ENCODE data around the gene LTF. TPM values are rescaled to one million over a fixed set of nuclear protein-coding genes. Genes with fewer than 3 reads are reported as not detected.

LTF gene
- total and polyA plus RNA-seq, 4 donors, result 0.36 to 14.7 (median 1.4) TPM

DNA sequence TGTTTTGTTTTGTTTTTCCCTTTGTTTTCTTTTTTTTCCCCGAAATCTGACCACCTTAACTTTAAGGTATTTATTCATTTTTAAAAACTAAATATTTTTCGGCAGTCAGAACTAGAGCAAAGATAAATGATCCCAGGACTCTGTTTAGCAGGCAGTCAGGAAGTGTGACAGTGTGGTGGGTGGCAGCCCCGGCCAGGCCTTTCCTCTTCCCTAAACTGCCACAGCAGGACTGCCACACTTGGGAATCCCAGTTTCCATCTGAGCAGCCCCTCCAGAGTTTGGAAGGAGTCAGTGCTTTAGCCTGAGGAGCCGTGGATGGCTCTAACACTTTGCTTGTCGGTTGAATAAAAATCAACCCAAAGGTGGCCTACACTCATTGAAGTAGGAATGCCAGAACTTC is 50.8 kb downstream of the LTF start:
- TF ChIP-seq, protein P1, sequence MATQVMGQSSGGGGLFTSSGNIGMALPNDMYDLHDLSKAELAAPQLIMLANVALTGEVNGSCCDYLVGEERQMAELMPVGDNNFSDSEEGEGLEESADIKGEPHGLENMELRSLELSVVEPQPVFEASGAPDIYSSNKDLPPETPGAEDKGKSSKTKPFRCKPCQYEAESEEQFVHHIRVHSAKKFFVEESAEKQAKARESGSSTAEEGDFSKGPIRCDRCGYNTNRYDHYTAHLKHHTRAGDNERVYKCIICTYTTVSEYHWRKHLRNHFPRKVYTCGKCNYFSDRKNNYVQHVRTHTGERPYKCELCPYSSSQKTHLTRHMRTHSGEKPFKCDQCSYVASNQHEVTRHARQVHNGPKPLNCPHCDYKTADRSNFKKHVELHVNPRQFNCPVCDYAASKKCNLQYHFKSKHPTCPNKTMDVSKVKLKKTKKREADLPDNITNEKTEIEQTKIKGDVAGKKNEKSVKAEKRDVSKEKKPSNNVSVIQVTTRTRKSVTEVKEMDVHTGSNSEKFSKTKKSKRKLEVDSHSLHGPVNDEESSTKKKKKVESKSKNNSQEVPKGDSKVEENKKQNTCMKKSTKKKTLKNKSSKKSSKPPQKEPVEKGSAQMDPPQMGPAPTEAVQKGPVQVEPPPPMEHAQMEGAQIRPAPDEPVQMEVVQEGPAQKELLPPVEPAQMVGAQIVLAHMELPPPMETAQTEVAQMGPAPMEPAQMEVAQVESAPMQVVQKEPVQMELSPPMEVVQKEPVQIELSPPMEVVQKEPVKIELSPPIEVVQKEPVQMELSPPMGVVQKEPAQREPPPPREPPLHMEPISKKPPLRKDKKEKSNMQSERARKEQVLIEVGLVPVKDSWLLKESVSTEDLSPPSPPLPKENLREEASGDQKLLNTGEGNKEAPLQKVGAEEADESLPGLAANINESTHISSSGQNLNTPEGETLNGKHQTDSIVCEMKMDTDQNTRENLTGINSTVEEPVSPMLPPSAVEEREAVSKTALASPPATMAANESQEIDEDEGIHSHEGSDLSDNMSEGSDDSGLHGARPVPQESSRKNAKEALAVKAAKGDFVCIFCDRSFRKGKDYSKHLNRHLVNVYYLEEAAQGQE (IDR thresholded peaks at IDR 0.05), result no peak
- TF ChIP-seq, protein P2, sequence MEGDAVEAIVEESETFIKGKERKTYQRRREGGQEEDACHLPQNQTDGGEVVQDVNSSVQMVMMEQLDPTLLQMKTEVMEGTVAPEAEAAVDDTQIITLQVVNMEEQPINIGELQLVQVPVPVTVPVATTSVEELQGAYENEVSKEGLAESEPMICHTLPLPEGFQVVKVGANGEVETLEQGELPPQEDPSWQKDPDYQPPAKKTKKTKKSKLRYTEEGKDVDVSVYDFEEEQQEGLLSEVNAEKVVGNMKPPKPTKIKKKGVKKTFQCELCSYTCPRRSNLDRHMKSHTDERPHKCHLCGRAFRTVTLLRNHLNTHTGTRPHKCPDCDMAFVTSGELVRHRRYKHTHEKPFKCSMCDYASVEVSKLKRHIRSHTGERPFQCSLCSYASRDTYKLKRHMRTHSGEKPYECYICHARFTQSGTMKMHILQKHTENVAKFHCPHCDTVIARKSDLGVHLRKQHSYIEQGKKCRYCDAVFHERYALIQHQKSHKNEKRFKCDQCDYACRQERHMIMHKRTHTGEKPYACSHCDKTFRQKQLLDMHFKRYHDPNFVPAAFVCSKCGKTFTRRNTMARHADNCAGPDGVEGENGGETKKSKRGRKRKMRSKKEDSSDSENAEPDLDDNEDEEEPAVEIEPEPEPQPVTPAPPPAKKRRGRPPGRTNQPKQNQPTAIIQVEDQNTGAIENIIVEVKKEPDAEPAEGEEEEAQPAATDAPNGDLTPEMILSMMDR (IDR thresholded peaks at IDR 0.05; ENCODE audit: low read depth, low read length, missing input control), result no peak
- no peak for TF ChIP-seq YY1 (IDR thresholded peaks at IDR 0.05)
- TF ChIP-seq HNF4A (conservative IDR thresholded peaks at IDR 0.05), result no peak
- TF ChIP-seq TAF1 (conservative IDR thresholded peaks at IDR 0.05), result no peak
- no peak for TF ChIP-seq SP1 (IDR thresholded peaks at IDR 0.05)
- TF ChIP-seq MAX (IDR thresholded peaks at IDR 0.05), result no peak
- TF ChIP-seq FOXA1 (IDR thresholded peaks at IDR 0.05), result no peak
- TF ChIP-seq RAD21 (IDR thresholded peaks at IDR 0.05), result no peak
- no peak for TF ChIP-seq FOXA2 (IDR thresholded peaks at IDR 0.05)
- TF ChIP-seq JUND (IDR thresholded peaks at IDR 0.05), result no peak
- no peak for TF ChIP-seq ATF3 (IDR thresholded peaks at IDR 0.05)
- Histone ChIP-seq H3K4me3 (ENCODE audit: low read depth in 1 of 3, low read length in 3 of 3) (no peak overlapping the region), H3K27ac (ENCODE audit: low read depth in 1 of 2, low read length in 2 of 2) (no peak overlapping the region), H3K9ac (ENCODE audit: low read depth in 1 of 2, low read length in 2 of 2) (no peak overlapping the region), H3K27me3 (ENCODE audit: control insufficient read depth in 4 of 4, insufficient read depth in 4 of 4, low read length in 3 of 4) (no peaks in the 10 kb centered on the region), H3K9me3 (ENCODE audit: control insufficient read depth in 4 of 4, low read length in 3 of 4) (no peaks in the 10 kb centered on the region), H3K4me1 (ENCODE audit: control insufficient read depth in 4 of 4, insufficient read depth in 4 of 4, low read length in 3 of 4) (no peaks in the 10 kb centered on the region), H3K36me3 (ENCODE audit: control insufficient read depth in 4 of 4, insufficient read depth in 3 of 4, low read depth in 1 of 4, low read length in 3 of 4) (no peaks in the 10 kb centered on the region)
- 77% methylated on average over 5 of the region's 5 CpGs for WGBS
- no peak for DNase-seq (ENCODE audit: low spot score)

DNA sequence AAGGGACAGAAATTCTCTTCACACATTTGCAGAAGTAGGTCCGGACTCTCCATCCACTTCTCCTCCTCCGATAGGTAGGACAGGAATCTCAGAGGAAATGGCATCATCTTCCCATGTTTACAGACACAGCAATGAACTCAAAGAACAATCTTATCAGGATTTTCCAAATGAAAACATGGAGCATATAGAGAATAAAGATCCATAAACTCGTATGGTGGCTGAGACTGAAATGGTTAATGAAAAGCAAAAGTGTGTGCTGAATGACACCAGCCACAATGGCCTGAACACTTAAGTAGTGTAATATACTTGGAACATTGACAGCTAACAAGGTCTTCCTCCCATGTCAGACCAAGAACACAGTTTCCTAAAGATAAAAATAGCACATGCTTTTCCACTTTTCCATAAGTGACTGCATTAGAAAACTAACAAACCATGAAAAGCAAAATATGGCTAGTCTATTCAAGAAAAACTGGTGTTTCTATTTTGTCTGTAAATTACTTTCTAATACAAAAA is 51.9 kb downstream of the LTF start:
- no peaks in the 10 kb centered on the region for H3K4me1 ChIP-seq (ENCODE audit: control insufficient read depth in 4 of 4, insufficient read depth in 4 of 4, low read length in 3 of 4)

More for the DNA sequence above, 51.9 kb downstream of the LTF start:
- Histone ChIP-seq H3K4me3 (ENCODE audit: low read depth in 1 of 3, low read length in 3 of 3) (no peak overlapping the region), H3K36me3 (ENCODE audit: control insufficient read depth in 4 of 4, insufficient read depth in 3 of 4, low read depth in 1 of 4, low read length in 3 of 4) (no peaks in the 10 kb centered on the region), H3K9me3 (ENCODE audit: control insufficient read depth in 4 of 4, low read length in 3 of 4) (no peaks in the 10 kb centered on the region), H3K27ac (ENCODE audit: low read depth in 1 of 2, low read length in 2 of 2) (no peak overlapping the region), H3K27me3 (ENCODE audit: control insufficient read depth in 4 of 4, insufficient read depth in 4 of 4, low read length in 3 of 4) (no peaks in the 10 kb centered on the region), H3K9ac (ENCODE audit: low read depth in 1 of 2, low read length in 2 of 2) (no peak overlapping the region)
- TF ChIP-seq, protein P2 (IDR thresholded peaks at IDR 0.05; ENCODE audit: low read depth, low read length, missing input control), result no peak
- WGBS, result 62% methylated on average over 3 of the region's 3 CpGs
- no peak for DNase-seq (ENCODE audit: low spot score)
